ENCODE measurements around the gene ARHGAP45.
"Not testable (repeated sequence)": the region's sequence is repeated elsewhere in the genome, so short reads cannot be mapped to it uniquely, and the experiment has no call there.

ARHGAP45 gene

GRCh38 chr19:1105008-1105872 lies 38.3 kb downstream of the ARHGAP45 start:
- no peak for DNase-seq (ENCODE audit: low read depth)

- no peak for DNase-seq (ENCODE audit: low read depth)
These were observed 39.2 kb downstream of the ARHGAP45 start for GRCh38 chr19:1105873-1106840.

- no peak for DNase-seq (ENCODE audit: low read depth)
These were observed 40.1 kb downstream of the ARHGAP45 start for GRCh38 chr19:1106841-1107660.

- DNase-seq (ENCODE audit: low read depth) = no peak
These were observed 40.8 kb downstream of the ARHGAP45 start for GRCh38 chr19:1107661-1108261.

GRCh38 chr19:1108291-1109031 lies 41.5 kb downstream of the ARHGAP45 start:
- DNase-seq (ENCODE audit: low read depth) = no peak

GRCh38 chr19:1109032-1109551 lies 42.1 kb downstream of the ARHGAP45 start:
- no peak for DNase-seq (ENCODE audit: low read depth)

- no peak for DNase-seq (ENCODE audit: low read depth)
These were observed 43.0 kb downstream of the ARHGAP45 start for GRCh38 chr19:1109697-1110671.

GRCh38 chr19:1110809-1111640 lies 44.1 kb downstream of the ARHGAP45 start:
- no peak for DNase-seq (ENCODE audit: low read depth)

- DNase-seq (ENCODE audit: low read depth) = no peak
These were observed 44.8 kb downstream of the ARHGAP45 start for GRCh38 chr19:1111641-1112267.

- DNase-seq (ENCODE audit: low read depth) = no peak
These were observed 45.5 kb downstream of the ARHGAP45 start for GRCh38 chr19:1112268-1113029.

- DNase-seq (ENCODE audit: low read depth) = peak; percentile 86
These were observed 46.3 kb downstream of the ARHGAP45 start for GRCh38 chr19:1113030-1113985.

- no peak for DNase-seq (ENCODE audit: low read depth)
These were observed 47.1 kb downstream of the ARHGAP45 start for GRCh38 chr19:1113986-1114483.

GRCh38 chr19:1114728-1115127 lies 47.8 kb downstream of the ARHGAP45 start:
- not testable (repeated sequence) for DNase-seq (ENCODE audit: low read depth)

- DNase-seq (ENCODE audit: low read depth) = no peak
These were observed 48.9 kb downstream of the ARHGAP45 start for GRCh38 chr19:1115646-1116420.

Measured in stimulated activated CD8-positive, alpha-beta memory T cell treated with anti-CD3 and anti-CD28 coated beads, Interleukin-4, amount 100 ng/mL, for 24 hours (primary cell).